ENCODE results near the gene ZNF879. TPM values are rescaled to one million over a fixed set of nuclear protein-coding genes. Genes with fewer than 3 reads are reported as not detected.

Gene ZNF879
- polyA plus RNA-seq = 1.8 to 2.5 TPM (median 2.2 TPM) in 3 replicates
- polyA plus RNA-seq (2011; ENCODE audit: low read depth) = 1.0 TPM
- polyA plus RNA-seq (2011; cell fraction: cytosol; rRNA removed) = 0.71 and 1.1 TPM in 2 replicates
- polyA plus RNA-seq (2011; cell fraction: nucleus; rRNA removed) = 3.2 and 4.7 TPM in 2 replicates
- polyA plus RNA-seq (2012; ENCODE audit: low replicate concordance) = 1.2 and 1.6 TPM in 2 replicates
- 2.3 to 3.9 TPM (median 2.5 TPM) in 3 replicates for polyA minus RNA-seq
- polyA minus RNA-seq (2011; cell fraction: cytosol; rRNA and poly(A)+ RNA removed) = 1.7 TPM
- 1.2 and 2.0 TPM in 2 replicates for polyA minus RNA-seq (2011; cell fraction: nucleus; rRNA and poly(A)+ RNA removed)

GRCh38 chr5:179023528-179024189, at the start of gene ZNF879:
ZNF879 (plus strand) TSS chr5:179023804; CDS start chr5:179025005, 1,201 bp downstream.
- H3K27me3 ChIP-seq (ENCODE audit: control insufficient read depth, extremely low read depth, insufficient read depth, low read length) = no peaks in the 10 kb centered on the region
- peak within 1 kb of the TSS; percentile 96 for H2AFZ ChIP-seq (ENCODE audit: control insufficient read depth, low read length)
- dilution Hi-C loops (cut with MboI; ENCODE audit: extremely low pct_ligation_motif_present, low sequenced_read_pairs) = no loop called here
- H3K4me3 ChIP-seq (ENCODE audit: control insufficient read depth in 2 of 3, extremely low read depth in 1 of 3, insufficient read depth in 2 of 3, low read depth in 1 of 3, low read length in 3 of 3) = peak within 1 kb of the TSS; percentile 48 to 93 (median 86)
- H3K4me1 ChIP-seq (ENCODE audit: control insufficient read depth, extremely low read depth, insufficient read depth, low read length) = peaks cover 6% of the 10 kb centered on the region
- peak within 1 kb of the TSS; percentile 66 for H3K9ac ChIP-seq (ENCODE audit: control insufficient read depth, extremely low read depth, insufficient read depth, low read length)
- peak within 1 kb of the TSS; percentile 54 for H3K27ac ChIP-seq (ENCODE audit: control insufficient read depth, insufficient read depth, low read length)
- H3K9me1 ChIP-seq (ENCODE audit: control insufficient read depth, extremely low read depth, insufficient read depth, low read length) = no peaks in the 10 kb centered on the region
- H3K36me3 ChIP-seq (ENCODE audit: control insufficient read depth in 2 of 2, extremely low read depth in 1 of 2, insufficient read depth in 2 of 2, low read length in 2 of 2) = peaks cover 6 to 7% of the 10 kb centered on the region in 2 experiments
- H4K20me1 ChIP-seq (ENCODE audit: control insufficient read depth, extremely low read depth, insufficient read depth, low read length) = no peaks in the 10 kb centered on the region
- H3K9me3 ChIP-seq (ENCODE audit: control insufficient read depth, low read depth, low read length) = peaks cover 7% of the 10 kb centered on the region
- H3K4me2 ChIP-seq (ENCODE audit: control insufficient read depth, extremely low read depth, insufficient read depth, low read depth, low read length) = peak within 1 kb of the TSS; percentile 87
- peak; percentile 91 for FAIRE-seq
- no peaks in the 10 kb centered on the region for H3K79me2 ChIP-seq (ENCODE audit: control insufficient read depth, insufficient read depth, low read length)
- TF ChIP-seq, protein P1, sequence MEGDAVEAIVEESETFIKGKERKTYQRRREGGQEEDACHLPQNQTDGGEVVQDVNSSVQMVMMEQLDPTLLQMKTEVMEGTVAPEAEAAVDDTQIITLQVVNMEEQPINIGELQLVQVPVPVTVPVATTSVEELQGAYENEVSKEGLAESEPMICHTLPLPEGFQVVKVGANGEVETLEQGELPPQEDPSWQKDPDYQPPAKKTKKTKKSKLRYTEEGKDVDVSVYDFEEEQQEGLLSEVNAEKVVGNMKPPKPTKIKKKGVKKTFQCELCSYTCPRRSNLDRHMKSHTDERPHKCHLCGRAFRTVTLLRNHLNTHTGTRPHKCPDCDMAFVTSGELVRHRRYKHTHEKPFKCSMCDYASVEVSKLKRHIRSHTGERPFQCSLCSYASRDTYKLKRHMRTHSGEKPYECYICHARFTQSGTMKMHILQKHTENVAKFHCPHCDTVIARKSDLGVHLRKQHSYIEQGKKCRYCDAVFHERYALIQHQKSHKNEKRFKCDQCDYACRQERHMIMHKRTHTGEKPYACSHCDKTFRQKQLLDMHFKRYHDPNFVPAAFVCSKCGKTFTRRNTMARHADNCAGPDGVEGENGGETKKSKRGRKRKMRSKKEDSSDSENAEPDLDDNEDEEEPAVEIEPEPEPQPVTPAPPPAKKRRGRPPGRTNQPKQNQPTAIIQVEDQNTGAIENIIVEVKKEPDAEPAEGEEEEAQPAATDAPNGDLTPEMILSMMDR (optimal IDR thresholded peaks at IDR 0.05 in 1 of 3, IDR thresholded peaks at IDR 0.05 in 1 of 3, conservative IDR thresholded peaks at IDR 0.05 in 1 of 3; ENCODE audit: extremely low read depth in 1 of 3, insufficient read depth in 2 of 3, low read length in 3 of 3) = no peak
- TF ChIP-seq EZH2 (IDR thresholded peaks at IDR 0.05; ENCODE audit: low read length) = no peak
- peak; percentile 57 for DNase-seq (ENCODE audit: low read depth, low spot score)

DNA sequence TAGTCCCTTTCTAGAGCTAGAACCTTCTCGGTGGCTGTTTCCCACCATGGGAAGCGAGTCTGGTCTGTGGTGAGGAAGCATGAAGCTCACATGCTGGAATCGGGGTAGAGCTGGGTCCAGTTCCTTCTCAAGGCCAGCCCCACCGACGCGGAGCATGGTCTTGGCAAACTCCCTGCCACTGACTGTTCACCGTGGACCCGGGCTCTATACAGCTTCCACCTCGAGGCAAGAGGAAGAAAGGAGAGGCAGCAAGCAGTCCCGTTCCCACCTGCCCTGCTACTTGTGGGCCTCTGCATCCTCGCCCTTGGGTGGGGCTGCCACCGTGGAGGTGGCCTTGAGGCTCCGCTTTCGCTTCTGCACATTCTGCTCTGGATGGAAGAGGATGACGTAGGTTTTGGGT, 42.2 kb upstream of the ZNF879 start:
- no peaks in the 10 kb centered on the region for H4K20me1 ChIP-seq (ENCODE audit: control insufficient read depth, extremely low read depth, insufficient read depth, low read length)
- H3K36me3 ChIP-seq (ENCODE audit: control insufficient read depth in 2 of 2, extremely low read depth in 1 of 2, insufficient read depth in 2 of 2, low read length in 2 of 2) = no peaks in the 10 kb centered on the region
- H2AFZ ChIP-seq (ENCODE audit: control insufficient read depth, low read length) = no peak overlapping the region
- no peak overlapping the region for H3K27ac ChIP-seq (ENCODE audit: control insufficient read depth, insufficient read depth, low read length)
- peaks cover 22% of the 10 kb centered on the region for H3K9me3 ChIP-seq (ENCODE audit: control insufficient read depth, low read depth, low read length)
- no peaks in the 10 kb centered on the region for H3K9me1 ChIP-seq (ENCODE audit: control insufficient read depth, extremely low read depth, insufficient read depth, low read length)
- FAIRE-seq = no peak
- TF ChIP-seq, protein P1 (optimal IDR thresholded peaks at IDR 0.05 in 1 of 3, IDR thresholded peaks at IDR 0.05 in 1 of 3, conservative IDR thresholded peaks at IDR 0.05 in 1 of 3; ENCODE audit: extremely low read depth in 1 of 3, insufficient read depth in 2 of 3, low read length in 3 of 3) = no peak
- no peak for TF ChIP-seq EZH2 (IDR thresholded peaks at IDR 0.05; ENCODE audit: low read length)
- no peak overlapping the region for H3K4me2 ChIP-seq (ENCODE audit: control insufficient read depth, extremely low read depth, insufficient read depth, low read depth, low read length)
- no peak for DNase-seq (ENCODE audit: low read depth, low spot score)
- H3K79me2 ChIP-seq (ENCODE audit: control insufficient read depth, insufficient read depth, low read length) = no peaks in the 10 kb centered on the region
- no peaks in the 10 kb centered on the region for H3K27me3 ChIP-seq (ENCODE audit: control insufficient read depth, extremely low read depth, insufficient read depth, low read length)
- no peak overlapping the region for H3K4me3 ChIP-seq (ENCODE audit: control insufficient read depth in 2 of 3, extremely low read depth in 1 of 3, insufficient read depth in 2 of 3, low read depth in 1 of 3, low read length in 3 of 3)
- dilution Hi-C loops (cut with MboI; ENCODE audit: extremely low pct_ligation_motif_present, low sequenced_read_pairs) = no loop called here
- H3K9ac ChIP-seq (ENCODE audit: control insufficient read depth, extremely low read depth, insufficient read depth, low read length) = no peak overlapping the region
- no peaks in the 10 kb centered on the region for H3K4me1 ChIP-seq (ENCODE audit: control insufficient read depth, extremely low read depth, insufficient read depth, low read length)
